Measurements from ENCODE around the gene RSRC1.
"Not testable (repeated sequence)": the region's sequence is repeated elsewhere in the genome, so short reads cannot be mapped to it uniquely, and the experiment has no call there.

The RSRC1 gene

GRCh38 chr3:158113595-158113994, 3.7 kb downstream of the RSRC1 start:
- DNase-seq; in situ Hi-C loops (cut with HindIII; ENCODE audit: low pct_ligation_motif_present, low pct_unique_long_range_greater_than_20kb, low sequenced_read_pairs): not testable (repeated sequence)

DNA sequence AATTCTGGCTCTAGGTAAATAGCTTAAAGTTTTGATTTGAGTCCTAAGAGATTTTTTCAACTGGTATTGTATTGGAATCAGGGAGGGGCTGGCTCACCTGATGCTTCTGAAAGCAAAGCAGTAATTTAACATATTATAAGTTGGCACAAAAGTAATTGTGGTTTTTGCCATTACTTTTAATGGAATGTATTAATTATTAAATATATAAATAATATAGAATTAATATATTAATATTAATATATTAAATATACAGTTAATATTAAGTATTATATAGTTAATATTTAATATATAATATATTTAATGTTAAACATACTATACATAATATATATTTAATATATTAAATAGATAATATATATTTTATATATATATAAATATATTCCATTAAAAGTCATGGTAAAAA, 10.4 kb downstream of the RSRC1 start:
- in situ Hi-C loops (cut with HindIII; ENCODE audit: low pct_ligation_motif_present, low pct_unique_long_range_greater_than_20kb, low sequenced_read_pairs) = no loop called here
- DNase-seq = no peak

DNA sequence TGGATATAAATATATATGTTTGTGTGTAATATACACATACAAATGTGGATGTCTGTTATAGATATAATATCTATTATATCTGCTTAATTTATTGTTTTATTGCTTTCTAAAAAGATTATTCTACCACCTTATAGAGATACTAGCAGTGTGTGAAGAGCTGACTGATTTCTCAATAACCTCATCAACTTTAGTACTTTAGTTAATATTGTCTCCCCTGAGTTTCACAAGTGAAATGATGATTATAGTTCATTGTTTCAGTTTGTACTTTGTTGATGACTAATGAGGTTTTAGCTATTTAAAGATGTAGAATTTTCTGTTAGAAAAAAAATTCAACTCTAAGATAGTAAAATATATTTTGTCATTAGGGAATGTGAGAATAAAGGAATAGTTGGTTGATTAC, 11.4 kb downstream of the RSRC1 start:
- no peak for DNase-seq
- in situ Hi-C loops (cut with HindIII; ENCODE audit: low pct_ligation_motif_present, low pct_unique_long_range_greater_than_20kb, low sequenced_read_pairs) = no loop called here

DNA sequence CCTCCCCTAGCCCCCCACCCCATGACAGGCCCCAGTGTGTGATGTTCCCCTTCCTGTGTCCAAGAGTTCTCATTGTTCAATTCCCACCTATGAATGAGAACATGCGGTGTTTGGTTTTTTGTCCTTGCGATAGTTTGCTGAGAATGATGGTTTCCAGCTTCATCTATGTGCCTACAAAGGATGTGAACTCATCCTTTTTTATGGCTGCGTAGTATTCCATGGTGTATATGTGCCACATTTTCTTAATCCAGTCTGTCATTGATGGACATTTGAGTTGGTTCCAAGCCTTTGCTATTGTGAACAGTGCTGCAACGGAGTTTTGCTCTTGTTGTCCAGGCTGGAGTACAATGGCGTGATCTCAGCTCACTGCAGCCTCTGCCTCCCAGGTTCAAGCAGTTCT, 12.8 kb downstream of the RSRC1 start:
- DNase-seq; in situ Hi-C loops (cut with HindIII; ENCODE audit: low pct_ligation_motif_present, low pct_unique_long_range_greater_than_20kb, low sequenced_read_pairs): not testable (repeated sequence)

GRCh38 chr3:158127250-158128219, 17.6 kb downstream of the RSRC1 start:
- no peak for DNase-seq
- in situ Hi-C loops (cut with HindIII; ENCODE audit: low pct_ligation_motif_present, low pct_unique_long_range_greater_than_20kb, low sequenced_read_pairs) = no loop called here

GRCh38 chr3:158128755-158129154, 18.9 kb downstream of the RSRC1 start:
- no peak for DNase-seq
- in situ Hi-C loops (cut with HindIII; ENCODE audit: low pct_ligation_motif_present, low pct_unique_long_range_greater_than_20kb, low sequenced_read_pairs) = no loop called here

- no peak for DNase-seq
- in situ Hi-C loops (cut with HindIII; ENCODE audit: low pct_ligation_motif_present, low pct_unique_long_range_greater_than_20kb, low sequenced_read_pairs) = no loop called here
Observed at GRCh38 chr3:158134363-158134762, 24.5 kb downstream of the RSRC1 start.

DNA sequence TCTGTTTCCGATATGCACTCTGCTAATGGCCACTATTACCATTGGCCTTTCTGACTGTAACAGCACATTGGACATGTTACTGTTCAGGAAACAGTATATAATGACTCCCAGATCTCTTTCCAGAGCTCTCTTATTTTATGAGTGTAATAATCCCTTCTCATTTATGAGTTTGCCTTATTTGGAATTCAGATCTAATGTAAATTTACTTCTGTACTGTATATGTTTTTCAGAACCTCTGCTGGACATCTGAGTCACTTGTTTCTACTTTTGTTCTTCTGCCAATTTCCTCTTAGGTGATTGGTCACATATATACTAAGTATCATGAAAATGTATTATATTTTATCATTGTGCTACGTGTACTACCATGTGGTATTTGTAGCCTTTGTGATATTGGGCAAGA, 30.5 kb downstream of the RSRC1 start:
- in situ Hi-C loops (cut with HindIII; ENCODE audit: low pct_ligation_motif_present, low pct_unique_long_range_greater_than_20kb, low sequenced_read_pairs) = no loop called here
- DNase-seq = no peak

- in situ Hi-C loops (cut with HindIII; ENCODE audit: low pct_ligation_motif_present, low pct_unique_long_range_greater_than_20kb, low sequenced_read_pairs) = no loop called here
- DNase-seq = no peak
Observed at GRCh38 chr3:158148218-158148617, 38.3 kb downstream of the RSRC1 start.

DNA sequence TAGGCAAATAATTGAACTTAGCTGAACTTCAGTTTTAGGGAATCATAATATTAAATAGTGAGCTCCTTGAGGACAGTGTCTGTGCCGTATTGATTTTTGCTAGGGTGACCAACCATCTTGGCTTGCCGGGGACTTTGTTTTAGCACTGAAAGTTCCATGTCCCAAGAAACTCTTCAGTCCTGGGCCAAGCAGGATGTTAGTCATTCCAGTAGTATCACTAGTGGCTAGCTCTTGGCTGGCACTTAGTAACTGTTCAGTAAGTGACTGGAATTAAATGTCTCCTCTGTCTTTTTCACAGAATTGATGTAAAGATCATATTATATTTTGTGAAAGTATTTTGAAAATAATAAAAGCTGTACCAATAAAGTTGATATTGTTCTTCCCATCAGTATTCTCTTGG, 42.3 kb downstream of the RSRC1 start:
- in situ Hi-C loops (cut with HindIII; ENCODE audit: low pct_ligation_motif_present, low pct_unique_long_range_greater_than_20kb, low sequenced_read_pairs) = no loop called here
- peak; percentile 9 for DNase-seq

DNA sequence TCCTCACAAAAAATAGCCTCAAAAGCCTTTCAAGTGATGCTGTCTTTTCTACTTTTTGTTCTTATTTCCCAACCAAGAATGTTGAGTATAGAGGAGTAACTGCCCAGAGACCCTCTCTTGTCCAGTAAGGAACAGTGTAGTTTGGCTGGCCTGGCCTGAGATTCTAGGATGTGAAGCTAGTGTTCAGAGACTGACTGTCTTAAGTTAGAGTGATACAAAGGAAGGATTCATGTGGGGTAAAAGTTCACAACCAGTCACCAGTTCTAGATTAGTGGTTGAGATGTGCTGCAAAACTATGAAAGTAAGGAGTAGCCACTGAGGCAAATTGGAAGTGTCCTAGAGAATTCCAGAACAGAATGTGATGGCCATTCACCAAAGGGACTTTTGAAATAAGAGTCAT, 49.1 kb downstream of the RSRC1 start:
- in situ Hi-C loops (cut with HindIII; ENCODE audit: low pct_ligation_motif_present, low pct_unique_long_range_greater_than_20kb, low sequenced_read_pairs) = no loop called here
- no peak for DNase-seq

DNA sequence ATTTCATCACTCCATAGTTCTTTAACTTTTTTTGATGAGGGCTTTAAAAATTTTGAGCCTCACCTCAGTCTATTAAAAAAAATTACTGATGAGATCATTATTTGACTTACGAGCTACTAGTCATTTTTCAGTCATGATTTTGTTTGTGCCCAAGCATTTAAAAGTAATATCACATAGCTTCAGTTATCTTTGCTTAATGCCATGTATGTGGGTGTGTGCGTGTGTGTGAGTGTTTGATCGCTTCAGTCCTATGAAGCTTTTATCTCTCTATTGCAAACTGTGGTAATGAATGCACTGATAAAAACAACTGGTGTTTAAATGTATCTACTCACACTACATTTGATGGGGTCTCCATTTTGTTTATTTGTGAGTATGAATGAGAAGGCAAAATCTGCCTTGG, 49.8 kb downstream of the RSRC1 start:
- in situ Hi-C loops (cut with HindIII; ENCODE audit: low pct_ligation_motif_present, low pct_unique_long_range_greater_than_20kb, low sequenced_read_pairs) = no loop called here

DNA sequence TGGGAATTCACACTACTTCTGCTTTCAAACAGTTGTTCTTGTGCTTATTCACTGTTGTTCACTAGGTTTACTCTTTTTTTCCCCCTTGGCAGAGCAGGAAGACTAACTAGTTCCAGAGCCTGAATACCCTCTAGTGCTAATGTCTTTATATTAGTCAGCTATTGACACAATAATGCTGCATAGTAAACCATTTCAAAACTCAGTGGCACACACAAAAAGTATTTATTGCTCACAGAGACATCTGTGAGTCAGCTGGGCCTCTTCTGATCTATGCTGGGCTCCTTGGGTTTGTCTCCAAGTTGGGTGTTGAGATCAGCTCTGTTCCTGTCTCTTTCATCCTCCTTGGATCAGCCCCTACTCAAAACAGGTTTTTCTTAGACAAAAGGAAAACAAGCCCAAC, 51.1 kb downstream of the RSRC1 start:
- DNase-seq = peak; percentile 15
- in situ Hi-C loops (cut with HindIII; ENCODE audit: low pct_ligation_motif_present, low pct_unique_long_range_greater_than_20kb, low sequenced_read_pairs) = no loop called here

More for the DNA sequence above, 49.8 kb downstream of the RSRC1 start:
- no peak for DNase-seq

- DNase-seq = no peak
- in situ Hi-C loops (cut with HindIII; ENCODE audit: low pct_ligation_motif_present, low pct_unique_long_range_greater_than_20kb, low sequenced_read_pairs) = no loop called here
Observed at GRCh38 chr3:158165141-158165655, 55.3 kb downstream of the RSRC1 start.

DNA sequence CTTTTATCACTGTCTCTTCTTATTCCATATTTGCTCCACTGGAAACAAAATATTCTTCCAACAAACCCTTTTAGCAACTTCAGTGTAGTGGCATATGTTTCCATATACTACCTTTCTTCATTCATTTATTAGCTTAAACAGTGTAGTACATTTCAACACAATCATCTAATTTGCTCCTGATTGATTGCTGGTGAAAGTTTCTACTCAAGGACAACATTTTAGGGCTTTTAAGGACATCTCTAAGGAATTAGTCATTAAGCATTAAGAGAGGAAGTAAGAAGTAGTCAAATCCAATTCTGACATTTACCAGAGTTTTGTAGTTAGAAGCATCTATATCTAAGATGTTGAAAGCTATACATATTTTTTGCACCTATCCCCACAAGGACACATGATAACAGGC, 55.8 kb downstream of the RSRC1 start:
- in situ Hi-C loops (cut with HindIII; ENCODE audit: low pct_ligation_motif_present, low pct_unique_long_range_greater_than_20kb, low sequenced_read_pairs) = no loop called here
- no peak for DNase-seq

DNA sequence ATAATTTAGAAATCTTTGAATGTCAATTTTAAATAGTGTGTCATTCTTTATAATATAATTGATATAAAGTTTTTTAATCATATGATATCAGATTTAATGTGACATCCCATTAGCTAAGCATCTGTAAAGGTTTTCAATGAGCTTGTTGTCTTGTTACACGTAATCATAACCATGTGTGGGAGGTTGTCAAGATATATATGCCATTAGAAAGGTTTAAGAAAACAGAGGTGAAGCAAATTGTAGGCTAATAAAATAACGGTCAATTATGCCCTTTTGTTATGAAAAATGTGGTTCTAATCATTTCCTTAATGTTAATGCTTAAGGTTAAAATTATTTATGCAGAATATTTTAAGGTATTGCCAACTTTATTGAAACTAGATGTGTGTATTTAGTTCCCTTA, 56.3 kb downstream of the RSRC1 start:
- no peak for DNase-seq
- in situ Hi-C loops (cut with HindIII; ENCODE audit: low pct_ligation_motif_present, low pct_unique_long_range_greater_than_20kb, low sequenced_read_pairs) = no loop called here

GRCh38 chr3:158167737-158168557, 58.1 kb downstream of the RSRC1 start:
- in situ Hi-C loops (cut with HindIII; ENCODE audit: low pct_ligation_motif_present, low pct_unique_long_range_greater_than_20kb, low sequenced_read_pairs) = no loop called here

DNA sequence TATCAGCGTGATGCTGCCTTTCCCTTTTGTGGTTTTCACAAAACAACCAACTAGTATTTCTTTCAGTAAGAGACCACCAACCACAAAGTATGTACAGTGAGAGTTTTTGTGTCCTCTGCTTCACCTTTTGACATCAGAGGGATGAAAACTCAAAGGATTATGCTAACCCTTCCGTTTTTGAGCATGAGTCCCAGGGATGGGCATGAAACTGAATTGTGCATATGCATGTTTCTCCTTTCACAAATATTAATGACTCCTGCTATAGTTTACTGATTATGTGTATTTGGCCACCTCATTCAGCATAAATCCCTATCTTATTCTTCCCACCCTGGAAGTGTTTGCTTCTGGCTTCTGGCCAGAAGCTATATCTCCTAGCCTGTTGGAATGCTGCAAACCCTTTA, 59.2 kb downstream of the RSRC1 start:
- in situ Hi-C loops (cut with HindIII; ENCODE audit: low pct_ligation_motif_present, low pct_unique_long_range_greater_than_20kb, low sequenced_read_pairs) = no loop called here
- no peak for DNase-seq

More at GRCh38 chr3:158167737-158168557, 58.1 kb downstream of the RSRC1 start:
- peak; percentile 87 for DNase-seq

- in situ Hi-C loops (cut with HindIII; ENCODE audit: low pct_ligation_motif_present, low pct_unique_long_range_greater_than_20kb, low sequenced_read_pairs) = no loop called here
Observed at GRCh38 chr3:158181096-158181495, 71.2 kb downstream of the RSRC1 start.

More at GRCh38 chr3:158181096-158181495, 71.2 kb downstream of the RSRC1 start:
- DNase-seq = no peak
